Measurements from ENCODE around the gene TRPM2.

TRPM2 gene

DNA sequence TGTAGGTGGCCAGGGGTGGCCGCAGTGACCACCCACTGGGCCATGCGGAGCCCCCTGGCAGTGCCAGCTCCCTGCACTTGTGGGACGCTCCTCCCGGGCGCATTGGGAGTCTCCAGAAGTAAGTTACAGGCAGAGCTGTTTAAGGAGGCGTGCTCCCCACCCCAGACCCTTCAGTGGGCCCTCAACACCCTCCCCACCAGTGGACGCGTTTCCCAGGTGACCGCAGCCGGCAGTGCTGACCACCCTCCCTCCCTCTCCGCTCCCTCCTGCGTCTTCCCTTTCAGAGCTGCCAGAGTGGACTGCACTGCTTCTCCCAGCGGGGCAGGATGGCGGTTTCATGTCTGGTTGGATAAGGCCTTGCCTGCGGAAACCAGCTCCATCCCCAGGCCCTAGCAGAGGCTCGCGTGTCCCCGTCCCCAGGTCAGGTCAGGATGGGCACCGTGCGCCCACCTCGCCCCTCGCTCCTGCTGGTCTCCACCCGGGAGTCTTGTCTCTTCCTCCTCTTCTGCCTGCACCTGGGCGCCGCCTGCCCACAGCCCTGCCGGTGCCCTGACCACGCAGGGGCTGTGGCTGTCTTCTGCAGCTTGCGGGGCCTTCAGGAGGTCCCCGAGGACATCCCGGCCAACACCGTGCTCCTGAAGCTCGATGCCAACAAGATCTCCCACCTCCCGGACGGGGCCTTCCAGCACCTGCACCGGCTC, 102.9 kb downstream of the TRPM2 start:
- H3K9me3 ChIP-seq (ENCODE audit: insufficient read depth, low read length) = peaks cover 3% of the 10 kb centered on the region; the same call in 1 of the 2 replicates
- H3K4me1 ChIP-seq (ENCODE audit: low read length) = no peaks in the 10 kb centered on the region
- no peak overlapping the region for H3K4me2 ChIP-seq (ENCODE audit: low read length)
- no peak overlapping the region for H3K4me3 ChIP-seq (ENCODE audit: low read length)
- no peak overlapping the region for H3K27ac ChIP-seq (ENCODE audit: low read length)
- no peak overlapping the region for H2AFZ ChIP-seq (ENCODE audit: low read depth, low read length)
- no peak overlapping the region for H3K9ac ChIP-seq (ENCODE audit: low read length)
- H3K79me2 ChIP-seq (ENCODE audit: low read length) = no peaks in the 10 kb centered on the region
- H4K20me1 ChIP-seq (ENCODE audit: insufficient read depth, low read length) = no peaks in the 10 kb centered on the region
- TF ChIP-seq EZH2phosphoT487 (IDR thresholded peaks at IDR 0.05; ENCODE audit: low read depth) = no peak
- TF ChIP-seq, protein P1, sequence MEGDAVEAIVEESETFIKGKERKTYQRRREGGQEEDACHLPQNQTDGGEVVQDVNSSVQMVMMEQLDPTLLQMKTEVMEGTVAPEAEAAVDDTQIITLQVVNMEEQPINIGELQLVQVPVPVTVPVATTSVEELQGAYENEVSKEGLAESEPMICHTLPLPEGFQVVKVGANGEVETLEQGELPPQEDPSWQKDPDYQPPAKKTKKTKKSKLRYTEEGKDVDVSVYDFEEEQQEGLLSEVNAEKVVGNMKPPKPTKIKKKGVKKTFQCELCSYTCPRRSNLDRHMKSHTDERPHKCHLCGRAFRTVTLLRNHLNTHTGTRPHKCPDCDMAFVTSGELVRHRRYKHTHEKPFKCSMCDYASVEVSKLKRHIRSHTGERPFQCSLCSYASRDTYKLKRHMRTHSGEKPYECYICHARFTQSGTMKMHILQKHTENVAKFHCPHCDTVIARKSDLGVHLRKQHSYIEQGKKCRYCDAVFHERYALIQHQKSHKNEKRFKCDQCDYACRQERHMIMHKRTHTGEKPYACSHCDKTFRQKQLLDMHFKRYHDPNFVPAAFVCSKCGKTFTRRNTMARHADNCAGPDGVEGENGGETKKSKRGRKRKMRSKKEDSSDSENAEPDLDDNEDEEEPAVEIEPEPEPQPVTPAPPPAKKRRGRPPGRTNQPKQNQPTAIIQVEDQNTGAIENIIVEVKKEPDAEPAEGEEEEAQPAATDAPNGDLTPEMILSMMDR (IDR thresholded peaks at IDR 0.05; ENCODE audit: low read depth, low read length) = no peak
- no peaks in the 10 kb centered on the region; the same call in 1 of the 2 replicates for H3K27me3 ChIP-seq (ENCODE audit: low read depth, low read length)
- no peaks in the 10 kb centered on the region for H3K36me3 ChIP-seq (replicated peaks; ENCODE audit: low read depth, low read length)

DNA sequence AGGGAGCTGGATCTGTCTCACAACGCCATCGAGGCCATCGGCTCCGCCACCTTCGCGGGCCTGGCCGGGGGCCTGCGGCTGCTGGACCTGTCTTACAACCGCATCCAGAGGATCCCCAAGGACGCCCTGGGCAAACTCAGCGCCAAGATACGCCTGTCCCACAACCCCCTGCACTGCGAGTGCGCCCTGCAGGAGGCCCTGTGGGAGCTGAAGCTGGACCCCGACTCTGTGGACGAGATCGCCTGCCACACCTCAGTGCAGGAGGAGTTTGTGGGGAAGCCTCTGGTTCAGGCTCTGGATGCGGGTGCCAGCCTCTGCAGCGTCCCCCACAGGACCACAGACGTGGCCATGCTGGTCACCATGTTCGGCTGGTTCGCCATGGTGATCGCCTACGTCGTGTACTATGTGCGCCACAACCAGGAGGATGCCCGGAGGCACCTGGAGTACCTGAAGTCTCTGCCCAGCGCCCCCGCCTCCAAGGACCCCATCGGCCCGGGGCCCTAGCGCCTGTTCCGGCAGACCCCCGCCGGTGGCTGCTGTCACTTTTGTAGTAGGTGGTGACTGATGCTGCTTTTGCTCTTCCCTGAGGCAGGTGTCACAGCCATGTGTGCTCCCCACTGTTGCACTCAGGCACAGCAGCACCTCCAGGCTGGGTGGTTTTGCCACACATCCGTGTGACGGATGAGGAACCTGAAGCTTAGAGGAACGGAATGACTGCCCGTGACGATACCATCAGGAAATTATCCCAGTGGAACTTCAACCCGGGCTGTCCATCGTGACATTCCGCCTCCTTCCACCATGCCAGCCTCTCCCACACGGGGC, 103.7 kb downstream of the TRPM2 start:
- no peak overlapping the region for H3K4me2 ChIP-seq (ENCODE audit: low read length)
- no peaks in the 10 kb centered on the region; the same call in 1 of the 2 replicates for H3K27me3 ChIP-seq (ENCODE audit: low read depth, low read length)
- no peak overlapping the region for H3K9ac ChIP-seq (ENCODE audit: low read length)
- no peaks in the 10 kb centered on the region for H3K79me2 ChIP-seq (ENCODE audit: low read length)
- H3K4me3 ChIP-seq (ENCODE audit: low read length) = no peak overlapping the region
- H3K27ac ChIP-seq (ENCODE audit: low read length) = no peak overlapping the region
- H3K9me3 ChIP-seq (ENCODE audit: insufficient read depth, low read length) = peaks cover 3% of the 10 kb centered on the region; the same call in 1 of the 2 replicates
- H4K20me1 ChIP-seq (ENCODE audit: insufficient read depth, low read length) = no peaks in the 10 kb centered on the region
- H2AFZ ChIP-seq (ENCODE audit: low read depth, low read length) = no peak overlapping the region
- H3K4me1 ChIP-seq (ENCODE audit: low read length) = no peaks in the 10 kb centered on the region
- H3K36me3 ChIP-seq (replicated peaks; ENCODE audit: low read depth, low read length) = no peaks in the 10 kb centered on the region
- TF ChIP-seq, protein P1 (IDR thresholded peaks at IDR 0.05; ENCODE audit: low read depth, low read length) = no peak
- no peak for TF ChIP-seq EZH2phosphoT487 (IDR thresholded peaks at IDR 0.05; ENCODE audit: low read depth)

DNA sequence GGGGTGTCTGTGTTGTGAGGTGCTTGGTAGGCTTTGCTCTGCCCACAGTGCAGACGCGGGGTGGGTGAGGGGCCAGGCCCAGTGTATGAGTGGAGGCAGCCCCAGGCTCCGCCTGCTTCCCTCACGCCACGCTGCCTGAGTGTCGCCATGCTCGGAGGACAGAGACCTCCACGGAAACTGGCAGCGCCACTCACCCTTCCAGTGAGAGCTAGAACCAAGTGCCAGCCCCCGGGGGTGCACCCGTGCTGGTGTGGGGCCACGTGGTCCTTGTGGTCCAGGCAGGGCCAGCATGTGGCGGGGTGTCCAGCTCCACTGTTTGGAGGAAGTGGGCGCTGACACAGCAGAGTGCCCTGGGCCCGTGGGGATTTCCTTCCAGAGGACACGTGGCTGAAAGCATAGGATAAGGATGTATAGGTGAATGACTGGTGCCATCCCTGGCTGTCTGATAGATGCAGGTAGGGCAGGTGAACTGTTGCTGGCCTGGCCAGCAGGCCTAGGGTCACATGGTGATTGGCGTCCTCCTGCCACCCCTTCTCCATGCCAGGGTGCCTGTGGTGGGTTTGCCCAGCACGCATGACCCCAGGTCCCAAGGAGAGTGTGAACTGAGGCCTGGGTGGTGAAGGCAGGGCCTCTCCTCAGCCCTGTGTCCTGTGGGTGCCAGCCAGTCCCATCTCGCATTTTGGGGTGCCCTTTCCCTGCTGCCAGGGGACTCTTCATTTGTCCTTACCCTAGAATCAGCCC, 105.7 kb downstream of the TRPM2 start:
- Histone ChIP-seq H3K4me3 (ENCODE audit: low read length) (no peak overlapping the region), H3K79me2 (ENCODE audit: low read length) (no peaks in the 10 kb centered on the region), H3K27me3 (ENCODE audit: low read depth, low read length) (no peaks in the 10 kb centered on the region; the same call in 1 of the 2 replicates), H3K36me3 (replicated peaks; ENCODE audit: low read depth, low read length) (no peaks in the 10 kb centered on the region), H3K9ac (ENCODE audit: low read length) (no peak overlapping the region), H3K27ac (ENCODE audit: low read length) (no peak overlapping the region), H4K20me1 (ENCODE audit: insufficient read depth, low read length) (no peaks in the 10 kb centered on the region), H2AFZ (ENCODE audit: low read depth, low read length) (no peak overlapping the region), H3K9me3 (ENCODE audit: insufficient read depth, low read length) (peaks cover 1% of the 10 kb centered on the region; the same call in 1 of the 2 replicates), H3K4me1 (ENCODE audit: low read length) (no peaks in the 10 kb centered on the region), H3K4me2 (ENCODE audit: low read length) (no peak overlapping the region)
- TF ChIP-seq, protein P1 (IDR thresholded peaks at IDR 0.05; ENCODE audit: low read depth, low read length) = no peak
- TF ChIP-seq EZH2phosphoT487 (IDR thresholded peaks at IDR 0.05; ENCODE audit: low read depth) = no peak

Data from OCI-LY3 (cell line).